Activated naive CD8-positive, alpha-beta T cell treated with anti-CD3 and anti-CD28 coated beads, Interleukin-2, amount 10 ng/mL, durations not matched to agents 7 days and 5 days (primary cell): ENCODE data around the gene SEBOX. TPM values are rescaled to one million over a fixed set of nuclear protein-coding genes. Genes with fewer than 3 reads are reported as not detected.

Experiments used
- ATAC-seq: fragments of 150-1000 bp; cut with Tn5 transposase; one replicate; pipeline ENCODE4 v1.10.0; 2021; ENCODE audit warnings: low read depth, moderate library complexity
- POLR2A ChIA-PET: fragments of 350-600 bp; sonication (Branson Sonifier 250); formaldehyde crosslinking; loops from one replicate; lab custom pipeline; 2021; ENCODE audit warnings: antibody characterized with exemption; lab: Charles Lee
- DNase-seq: peaks from one replicate; pipeline ENCODE4 v3.0.0; 2021
- H3K27ac Mint-ChIP-seq: one replicate; pipeline ENCODE4 v1.8.0; 2022; ENCODE audit warnings: mild to moderate bottlenecking, mixed read lengths
- H3K27me3 Mint-ChIP-seq: one replicate; pipeline ENCODE4 v1.8.0; 2022; ENCODE audit warnings: mild to moderate bottlenecking, moderate library complexity, mixed read lengths
- H3K36me3 Mint-ChIP-seq: one replicate; pipeline ENCODE4 v1.8.0; 2021; ENCODE audit warnings: mild to moderate bottlenecking, mixed read lengths
- H3K4me1 Mint-ChIP-seq: one replicate; pipeline ENCODE4 v1.8.0; 2021; ENCODE audit warnings: mixed read lengths
- H3K4me3 Mint-ChIP-seq: one replicate; pipeline ENCODE4 v1.8.0; 2022; ENCODE audit warnings: mild to moderate bottlenecking, moderate library complexity, mixed read lengths
- H3K9me3 Mint-ChIP-seq: one replicate; pipeline ENCODE4 v1.8.0; 2021; ENCODE audit warnings: mixed read lengths
- total RNA-seq, 2 experiments: library from RNA; stranded (reverse); gene quantifications; one replicate each; pipeline ENCODE4 v1.2.3, GENCODE V29; 2021

SEBOX gene
- total RNA-seq, 2 experiments from 2014 or later: not detected

DNA sequence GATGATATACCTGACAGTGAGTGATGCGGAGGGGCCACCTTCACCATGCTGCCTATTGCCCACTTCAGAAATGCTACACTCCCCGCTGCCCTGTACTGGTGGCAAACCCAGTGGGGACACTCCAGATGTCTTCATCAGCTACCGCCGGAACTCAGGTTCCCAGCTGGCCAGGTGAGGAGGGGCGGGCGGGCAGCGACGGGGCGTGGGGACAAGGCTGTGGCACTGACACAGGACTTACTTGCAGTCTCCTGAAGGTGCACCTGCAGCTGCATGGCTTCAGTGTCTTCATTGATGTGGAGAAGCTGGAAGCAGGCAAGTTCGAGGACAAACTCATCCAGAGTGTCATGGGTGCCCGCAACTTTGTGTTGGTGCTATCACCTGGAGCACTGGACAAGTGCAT lies 23.1 kb upstream of the SEBOX start:
- no peak for DNase-seq
- ATAC-seq: no peak
- Mint-ChIP-seq H3K27me3 (no peaks in the 10 kb centered on the region), H3K4me3 (no peak overlapping the region), H3K36me3 (peaks cover 18% of the 10 kb centered on the region), H3K4me1 (peaks cover 17% of the 10 kb centered on the region), H3K9me3 (no peaks in the 10 kb centered on the region), H3K27ac (no peak overlapping the region)
- POLR2A ChIA-PET: no interaction called here

DNA sequence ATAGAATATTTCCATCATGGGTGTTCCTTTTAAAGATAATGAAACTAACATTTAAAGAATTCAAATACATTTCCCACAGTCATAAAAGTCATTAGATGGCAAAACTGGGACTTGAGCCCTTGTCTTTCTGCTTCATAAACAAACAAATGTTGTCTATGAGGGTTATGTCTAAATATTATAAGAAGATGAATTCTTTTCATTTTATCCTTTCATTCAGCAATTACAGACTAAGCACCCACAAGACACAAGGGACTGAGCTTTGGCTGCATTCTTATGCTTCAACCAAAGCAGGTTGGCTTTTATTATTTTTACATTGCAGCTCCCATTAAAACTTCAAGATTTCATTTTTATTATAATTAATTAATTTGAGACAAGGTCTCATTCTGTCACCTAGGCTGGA lies 21.4 kb upstream of the SEBOX start:
- H3K27me3 Mint-ChIP-seq: no peaks in the 10 kb centered on the region

DNA sequence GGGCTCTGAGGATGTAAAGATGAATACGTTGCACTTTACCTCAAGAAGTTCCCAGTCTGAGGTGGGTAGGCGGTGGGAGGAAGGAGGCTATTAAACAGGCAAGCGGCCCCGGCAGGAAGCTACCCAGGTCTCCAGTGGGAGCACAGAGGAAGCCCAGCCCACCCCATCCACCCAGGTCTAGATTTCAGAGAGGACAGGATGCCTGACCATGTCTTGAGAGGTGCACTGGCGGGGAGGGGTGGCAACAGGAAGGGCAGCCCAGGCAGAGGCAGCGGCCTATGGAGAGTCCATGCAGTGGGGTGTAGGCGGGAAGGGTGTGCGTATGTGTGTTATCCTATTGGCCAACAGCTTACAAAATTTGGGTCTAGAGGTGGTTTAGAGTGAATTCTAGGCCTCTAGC lies 20.4 kb upstream of the SEBOX start:
- Mint-ChIP-seq H3K27ac (peak overlapping the region; percentile 73), H3K36me3 (peaks cover 17% of the 10 kb centered on the region), H3K4me3 (peak overlapping the region; percentile 96), H3K4me1 (peaks cover 20% of the 10 kb centered on the region), H3K9me3 (no peaks in the 10 kb centered on the region), H3K27me3 (no peaks in the 10 kb centered on the region)
- ATAC-seq: no peak
- POLR2A ChIA-PET: interaction anchor here (0.9 to 3.0 kb wide), 7 partner anchors 12 to 161 kb away, joined by 3 to 31 read pairs (median 6); partner anchors contain the start of genes IFT20, POLDIP2, SARM1 and TNFAIP1
- no peak for DNase-seq

More for the DNA sequence above, 21.4 kb upstream of the SEBOX start:
- H3K4me3 Mint-ChIP-seq: no peak overlapping the region
- H3K36me3 Mint-ChIP-seq: peaks cover 18% of the 10 kb centered on the region
- no peaks in the 10 kb centered on the region for H3K9me3 Mint-ChIP-seq
- H3K27ac Mint-ChIP-seq: no peak overlapping the region
- DNase-seq: no peak
- H3K4me1 Mint-ChIP-seq: peaks cover 19% of the 10 kb centered on the region
- no peak for ATAC-seq
- POLR2A ChIA-PET: no interaction called here

DNA sequence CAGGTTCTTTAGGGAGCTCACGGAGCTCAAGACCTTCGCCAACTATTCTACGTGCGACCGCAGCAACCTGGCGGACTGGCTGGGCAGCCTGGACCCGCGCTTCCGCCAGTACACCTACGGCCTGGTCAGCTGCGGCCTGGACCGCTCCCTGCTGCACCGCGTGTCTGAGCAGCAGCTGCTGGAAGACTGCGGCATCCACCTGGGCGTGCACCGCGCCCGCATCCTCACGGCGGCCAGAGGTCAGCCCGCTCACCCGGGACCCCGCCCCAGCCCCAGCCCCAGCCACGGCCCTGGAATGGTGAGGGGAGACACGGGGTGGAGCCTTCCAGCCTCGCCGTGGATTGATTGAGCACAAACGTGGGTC lies 20.0 kb upstream of the SEBOX start:
- POLR2A ChIA-PET: interaction anchor here (0.9 to 3.0 kb wide), 9 partner anchors 12 to 162 kb away, joined by 3 to 31 read pairs (median 6); partner anchors contain the start of genes IFT20, POLDIP2, SARM1 and SLC46A1
- Mint-ChIP-seq H3K27me3 (no peaks in the 10 kb centered on the region), H3K27ac (peak overlapping the region; percentile 92), H3K36me3 (peaks cover 17% of the 10 kb centered on the region), H3K4me3 (peak overlapping the region; percentile 96), H3K4me1 (peaks cover 23% of the 10 kb centered on the region), H3K9me3 (no peaks in the 10 kb centered on the region)
- peak; percentile 13 for ATAC-seq
- DNase-seq: no peak

DNA sequence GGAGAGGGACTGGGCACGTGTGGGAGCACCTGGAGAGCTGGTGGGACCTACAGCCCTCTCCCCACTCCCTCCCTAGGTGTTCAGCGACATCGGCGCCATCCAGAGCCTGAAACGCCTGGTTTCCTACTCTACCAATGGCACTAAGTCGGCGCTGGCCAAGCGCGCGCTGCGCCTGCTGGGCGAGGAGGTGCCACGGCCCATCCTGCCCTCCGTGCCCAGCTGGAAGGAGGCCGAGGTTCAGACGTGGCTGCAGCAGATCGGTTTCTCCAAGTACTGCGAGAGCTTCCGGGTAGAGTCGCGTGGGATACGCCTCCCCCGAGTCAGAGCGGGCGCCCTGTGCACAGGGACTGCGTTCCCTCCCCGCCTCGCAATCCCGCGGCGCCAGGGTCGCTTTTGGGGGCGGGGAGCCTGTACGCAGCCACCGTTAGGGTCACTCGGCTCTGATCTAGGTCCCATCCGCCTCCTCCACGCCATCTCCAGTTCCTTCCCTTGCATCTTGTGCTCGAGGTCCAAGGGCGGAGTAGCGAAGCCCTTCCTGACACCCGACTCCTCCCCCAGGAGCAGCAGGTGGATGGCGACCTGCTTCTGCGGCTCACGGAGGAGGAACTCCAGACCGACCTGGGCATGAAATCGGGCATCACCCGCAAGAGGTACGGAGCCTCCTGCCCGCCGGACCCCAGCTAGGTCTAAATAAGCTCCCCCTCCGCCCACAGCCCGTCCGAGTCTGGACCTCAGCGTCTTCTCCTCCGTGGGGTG lies 19.5 kb upstream of the SEBOX start:
- Mint-ChIP-seq H3K9me3 (no peaks in the 10 kb centered on the region), H3K27ac (peak overlapping the region; percentile 92), H3K27me3 (no peaks in the 10 kb centered on the region), H3K4me1 (peaks cover 23% of the 10 kb centered on the region), H3K4me3 (peak overlapping the region; percentile 96), H3K36me3 (peaks cover 13% of the 10 kb centered on the region)
- ATAC-seq (peak; percentile 95), DNase-seq (peak; percentile 76)
- POLR2A ChIA-PET: interaction anchor here (0.7 to 3.0 kb wide), 12 partner anchors 8 to 212 kb away, joined by 3 to 31 read pairs (median 4); partner anchors contain the start of genes IFT20, POLDIP2, SARM1 and SLC46A1

DNA sequence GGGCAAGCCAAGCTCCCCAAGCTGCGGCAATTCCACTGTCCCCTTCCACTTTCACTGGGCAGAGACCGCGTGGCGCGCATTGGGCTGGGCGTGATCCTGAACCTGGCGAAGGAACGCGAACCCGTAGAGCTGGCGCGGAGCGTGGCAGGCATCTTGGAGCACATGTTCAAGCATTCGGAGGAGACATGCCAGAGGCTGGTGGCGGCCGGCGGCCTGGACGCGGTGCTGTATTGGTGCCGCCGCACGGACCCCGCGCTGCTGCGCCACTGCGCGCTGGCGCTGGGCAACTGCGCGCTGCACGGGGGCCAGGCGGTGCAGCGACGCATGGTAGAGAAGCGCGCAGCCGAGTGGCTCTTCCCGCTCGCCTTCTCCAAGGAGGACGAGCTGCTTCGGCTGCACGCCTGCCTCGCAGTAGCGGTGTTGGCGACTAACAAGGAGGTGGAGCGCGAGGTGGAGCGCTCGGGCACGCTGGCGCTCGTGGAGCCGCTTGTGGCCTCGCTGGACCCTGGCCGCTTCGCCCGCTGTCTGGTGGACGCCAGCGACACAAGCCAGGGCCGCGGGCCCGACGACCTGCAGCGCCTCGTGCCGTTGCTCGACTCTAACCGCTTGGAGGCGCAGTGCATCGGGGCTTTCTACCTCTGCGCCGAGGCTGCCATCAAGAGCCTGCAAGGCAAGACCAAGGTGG lies 16.3 kb upstream of the SEBOX start:
- Mint-ChIP-seq H3K27ac (no peak overlapping the region), H3K9me3 (no peaks in the 10 kb centered on the region), H3K4me1 (peaks cover 25% of the 10 kb centered on the region), H3K4me3 (no peak overlapping the region), H3K36me3 (peaks cover 13% of the 10 kb centered on the region), H3K27me3 (no peaks in the 10 kb centered on the region)
- ATAC-seq: no peak
- POLR2A ChIA-PET: no interaction called here
- DNase-seq: peak; percentile 54

DNA sequence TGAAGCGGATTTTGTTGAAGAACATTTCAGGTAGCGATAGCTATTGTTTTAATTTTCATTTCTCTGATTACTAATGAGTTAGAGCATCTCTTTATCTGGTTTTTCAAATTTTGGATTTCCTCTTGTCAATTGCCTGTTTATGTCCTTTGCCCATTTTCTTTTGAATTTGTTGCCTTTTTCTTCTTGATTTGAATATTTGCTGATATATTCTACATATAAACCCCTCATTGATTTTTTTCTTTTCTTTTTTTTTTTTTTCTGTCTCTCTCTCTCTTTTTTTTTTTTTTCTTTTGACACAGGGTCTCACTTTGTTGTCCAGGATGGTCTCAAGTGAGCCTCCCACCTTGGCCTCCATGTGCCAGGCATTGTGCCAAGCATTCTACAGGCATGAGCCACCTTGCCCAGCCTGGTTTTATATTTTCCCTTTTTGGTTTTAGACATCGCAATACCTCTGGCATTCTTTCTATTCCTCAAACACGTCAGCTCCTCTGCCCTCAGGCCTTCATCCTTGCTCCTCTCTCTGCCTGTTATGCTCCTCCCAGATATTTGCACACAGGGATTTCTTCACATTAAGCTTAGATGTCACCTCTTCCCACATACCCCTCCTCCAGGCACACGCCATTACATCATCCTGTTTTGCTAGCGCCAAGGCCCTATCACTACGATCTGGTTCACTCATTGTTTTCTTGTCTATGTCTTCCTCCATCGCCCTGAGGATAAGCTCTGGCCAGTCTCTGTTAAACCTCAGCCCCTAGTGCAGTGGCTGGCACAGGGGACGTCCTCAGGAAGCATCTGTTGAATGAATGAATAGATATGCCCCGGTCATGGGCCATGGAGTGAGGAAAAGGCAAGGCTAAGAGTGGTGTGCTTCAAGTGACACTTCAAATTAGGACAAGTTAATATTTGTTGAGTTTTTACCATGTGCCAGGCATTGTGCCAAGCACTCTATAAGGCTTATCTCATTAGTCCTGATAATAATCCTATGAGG lies 15.1 kb upstream of the SEBOX start:
- Mint-ChIP-seq H3K36me3 (peaks cover 12% of the 10 kb centered on the region), H3K27ac (no peak overlapping the region), H3K27me3 (no peaks in the 10 kb centered on the region), H3K4me3 (no peak overlapping the region), H3K4me1 (peaks cover 18% of the 10 kb centered on the region), H3K9me3 (no peaks in the 10 kb centered on the region)
- ATAC-seq: no peak
- DNase-seq: no peak
- POLR2A ChIA-PET: no interaction called here

DNA sequence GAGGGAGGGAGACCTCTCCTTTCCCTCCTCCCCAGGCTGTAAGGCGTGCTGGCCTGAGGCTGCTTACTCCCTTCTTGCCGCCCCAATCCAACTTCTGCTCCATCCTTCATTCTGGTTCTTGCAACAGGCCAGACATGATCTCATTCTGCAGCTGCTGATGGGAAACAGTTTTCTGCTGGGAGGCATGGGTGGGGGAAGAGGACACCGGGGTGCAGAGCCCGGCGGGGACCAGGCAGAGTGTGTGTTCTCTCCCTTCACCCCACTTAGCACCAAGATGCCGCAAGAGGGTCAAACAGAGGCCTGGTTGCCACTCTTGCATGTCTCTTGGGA lies 7.9 kb upstream of the SEBOX start:
- POLR2A ChIA-PET: interaction anchor here (1.0 to 3.4 kb wide), 2 partner anchors 12 to 15 kb away, joined by 3 to 19 read pairs; partner anchors contain the start of gene POLDIP2
- no peak for ATAC-seq

DNA sequence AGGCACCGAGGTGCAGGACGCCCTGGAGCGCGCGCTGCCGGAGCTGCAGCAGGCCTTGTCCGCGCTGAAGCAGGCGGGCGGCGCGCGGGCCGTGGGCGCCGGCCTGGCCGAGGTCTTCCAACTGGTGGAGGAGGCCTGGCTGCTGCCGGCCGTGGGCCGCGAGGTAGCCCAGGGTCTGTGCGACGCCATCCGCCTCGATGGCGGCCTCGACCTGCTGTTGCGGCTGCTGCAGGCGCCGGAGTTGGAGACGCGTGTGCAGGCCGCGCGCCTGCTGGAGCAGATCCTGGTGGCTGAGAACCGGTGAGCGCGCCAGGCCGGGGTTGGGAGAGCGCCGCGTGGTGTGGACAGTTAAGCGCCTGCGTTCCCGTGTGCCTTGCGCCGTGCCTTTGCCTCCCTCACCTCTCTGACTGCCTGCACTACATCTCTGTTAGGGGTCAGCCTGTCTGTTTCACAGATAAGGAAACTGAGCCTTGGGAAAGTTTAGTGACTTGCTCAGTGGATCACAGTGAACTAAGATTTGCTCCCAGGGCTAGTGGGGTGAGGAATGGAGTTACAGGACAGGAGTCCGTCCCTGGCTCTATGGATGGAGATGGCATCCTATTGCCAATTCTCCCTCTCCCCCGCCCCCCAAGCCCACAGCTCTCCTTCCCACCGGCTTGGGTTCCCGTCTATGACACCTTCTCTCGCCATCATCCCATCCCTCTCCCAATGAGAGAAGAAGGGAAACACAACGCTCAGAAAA lies 7.4 kb upstream of the SEBOX start:
- Mint-ChIP-seq H3K27ac (peak overlapping the region; percentile 42), H3K9me3 (no peaks in the 10 kb centered on the region), H3K27me3 (no peaks in the 10 kb centered on the region), H3K4me1 (peaks cover 18% of the 10 kb centered on the region), H3K4me3 (peak overlapping the region; percentile 81), H3K36me3 (no peaks in the 10 kb centered on the region)
- POLR2A ChIA-PET: interaction anchor here (0.5 to 3.4 kb wide), 3 partner anchors 12 to 370 kb away, joined by 5 to 19 read pairs (median 16); partner anchors contain the start of gene POLDIP2
- no peak for DNase-seq
- ATAC-seq: peak; percentile 5

More for the DNA sequence above, 7.9 kb upstream of the SEBOX start:
- DNase-seq: no peak
- H3K4me3 Mint-ChIP-seq: peak overlapping the region; percentile 81
- no peaks in the 10 kb centered on the region for H3K36me3 Mint-ChIP-seq
- H3K4me1 Mint-ChIP-seq: peaks cover 18% of the 10 kb centered on the region
- no peaks in the 10 kb centered on the region for H3K9me3 Mint-ChIP-seq
- H3K27ac Mint-ChIP-seq: peak overlapping the region; percentile 42
- no peaks in the 10 kb centered on the region for H3K27me3 Mint-ChIP-seq

DNA sequence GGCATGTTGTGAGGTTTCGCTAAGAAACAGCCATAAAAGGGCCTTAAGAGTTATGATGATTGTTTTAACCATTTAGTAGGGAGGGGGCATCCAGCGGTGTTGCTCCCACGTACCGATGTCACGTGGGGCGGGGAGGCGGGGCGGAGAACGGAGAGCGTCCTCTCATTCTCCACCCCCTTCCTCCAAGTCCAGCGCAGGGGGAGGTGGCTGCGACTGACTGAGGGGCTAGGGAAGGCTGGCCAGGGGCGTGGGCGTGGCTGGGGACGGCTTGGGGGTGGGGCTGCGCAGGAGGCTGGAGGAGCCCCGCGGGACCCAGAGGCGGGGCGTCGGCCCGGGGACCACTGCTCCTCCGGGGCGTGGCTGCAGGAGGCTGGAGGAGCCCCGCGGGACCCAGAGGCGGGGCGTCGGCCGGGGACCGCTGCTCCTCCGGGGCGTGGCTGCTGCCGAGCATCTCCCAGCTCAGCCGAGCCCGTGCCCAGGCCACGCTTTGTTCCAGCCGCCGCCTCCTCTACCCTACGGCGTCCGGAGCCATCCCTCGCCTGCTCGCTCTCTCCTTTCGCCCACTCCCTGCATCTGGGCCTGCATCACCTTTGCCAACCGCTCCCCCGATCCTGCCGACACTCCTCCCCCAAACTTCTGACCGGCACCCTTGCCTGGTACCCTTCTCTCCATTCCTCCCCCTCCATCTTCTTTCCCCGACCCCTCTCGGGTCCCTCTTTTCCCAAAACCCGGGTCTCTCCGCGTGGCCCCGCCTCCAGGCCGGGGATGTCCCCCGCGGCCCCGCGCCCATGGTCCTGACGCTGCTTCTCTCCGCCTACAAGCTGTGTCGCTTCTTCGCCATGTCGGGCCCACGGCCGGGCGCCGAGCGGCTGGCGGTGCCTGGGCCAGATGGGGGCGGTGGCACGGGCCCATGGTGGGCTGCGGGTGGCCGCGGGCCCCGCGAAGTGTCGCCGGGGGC lies 6.5 kb upstream of the SEBOX start, which contains the start of gene SARM1:
Gene SARM1, plus strand, starts transcription at position 450 of the 958 bp plus-strand sequence. Its CDS starts 339 bp downstream, at position 789.
- Mint-ChIP-seq H3K36me3 (no peaks in the 10 kb centered on the region), H3K9me3 (no peaks in the 10 kb centered on the region), H3K27me3 (no peaks in the 10 kb centered on the region), H3K4me1 (peaks cover 18% of the 10 kb centered on the region), H3K27ac (peak within 1 kb of the TSS; percentile 88), H3K4me3 (peak within 1 kb of the TSS; percentile 94)
- DNase-seq (peak; percentile 88), ATAC-seq (peak; percentile 92)
- POLR2A ChIA-PET: interaction anchor here (3.0 to 3.4 kb wide), 2 partner anchors 13 to 14 kb away, joined by 16 to 19 read pairs; partner anchors contain the start of gene POLDIP2

DNA sequence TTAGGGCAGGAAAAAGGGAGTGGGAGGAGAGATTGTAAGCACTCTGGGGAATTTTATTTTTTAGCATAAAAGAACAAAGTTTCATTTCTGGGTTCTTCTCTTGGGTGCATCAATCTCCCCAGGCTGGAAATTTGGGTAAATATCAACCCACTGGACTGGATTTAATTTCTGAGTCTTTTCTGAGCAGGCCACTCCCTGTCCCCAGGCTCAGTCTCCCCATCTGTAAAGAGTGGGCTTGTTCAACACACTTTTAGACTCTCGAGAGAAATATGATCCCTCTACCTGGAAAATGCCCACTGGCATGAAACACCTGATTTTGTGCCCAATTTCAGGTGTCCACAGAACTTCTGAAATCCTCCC lies 5.7 kb upstream of the SEBOX start:
- Mint-ChIP-seq H3K36me3 (no peaks in the 10 kb centered on the region), H3K9me3 (no peaks in the 10 kb centered on the region), H3K4me1 (peaks cover 18% of the 10 kb centered on the region), H3K27me3 (no peaks in the 10 kb centered on the region), H3K27ac (peak overlapping the region; percentile 88), H3K4me3 (peak overlapping the region; percentile 94)
- POLR2A ChIA-PET: interaction anchor here (0.8 to 3.4 kb wide), 3 partner anchors 13 to 35 kb away, joined by 3 to 19 read pairs (median 16); partner anchors contain the start of genes IFT20, POLDIP2 and TNFAIP1
- DNase-seq: no peak
- ATAC-seq: no peak
